ENCODE data around the gene CCDC172. TPM values are rescaled to one million over a fixed set of nuclear protein-coding genes. Genes with fewer than 3 reads are reported as not detected.
A peak's percentile ranks its signal among the peaks of the same experiment; 100 is the strongest.

CCDC172 gene
- not detected in 2 replicates for total RNA-seq (2012; rRNA removed)
- not detected in 2 replicates for polyA plus RNA-seq (2012; rRNA removed)
- polyA plus RNA-seq (2012; cell fraction: cytosol; rRNA removed), result not detected in 2 replicates
- not detected in 2 replicates for polyA plus RNA-seq (2012; cell fraction: nucleus; rRNA removed; ENCODE audit: low replicate concordance)
- not detected for Bru-seq, nascent RNA
- not detected for BruChase-seq, experiment 1, labeled RNA remaining after a 6-hour chase
- BruChase-seq, experiment 2, labeled RNA remaining after a 2-hour chase, result not detected
- long read RNA-seq, result 0 reads

DNA sequence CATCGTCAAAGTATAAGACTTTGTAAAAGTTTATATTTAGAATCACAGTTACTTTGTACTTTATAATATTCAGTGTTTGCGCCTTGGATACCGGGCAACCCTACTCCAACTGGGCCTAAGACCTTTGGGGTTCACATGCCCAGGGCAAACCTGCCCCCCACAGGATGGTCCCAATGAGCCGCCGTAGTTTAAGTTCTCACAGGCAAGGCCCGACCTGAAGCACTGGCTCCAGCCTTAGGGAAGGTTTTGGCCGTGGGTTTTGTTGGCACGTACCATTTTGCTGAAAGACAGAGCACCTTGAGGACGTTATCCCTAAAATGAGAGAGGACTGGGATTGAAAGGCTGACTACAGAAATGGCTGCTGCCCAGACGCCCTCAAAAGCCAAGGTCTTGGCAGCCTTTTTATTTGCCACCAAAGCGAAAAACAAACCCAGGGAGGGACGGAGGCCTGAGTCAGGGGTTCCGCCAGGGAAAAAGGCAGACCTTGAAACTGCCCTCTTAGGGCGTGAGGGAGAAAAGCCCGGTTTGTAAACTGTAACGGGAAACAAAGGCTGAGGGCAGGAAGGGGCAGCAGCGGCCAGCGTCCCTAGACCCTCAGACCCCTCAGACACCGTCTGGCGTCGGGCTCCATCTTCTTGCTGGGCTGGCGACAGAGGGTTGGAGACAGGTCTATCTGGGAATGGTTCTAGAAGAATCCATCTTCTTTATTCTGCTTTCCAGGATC lies at the start of gene CCDC172:
TSS of gene CCDC172 (plus strand) at position 222 of the 724 bp plus-strand sequence. CDS start 564 bp downstream, outside the sequence.
- no peak within 1 kb of the TSS for H4K8ac ChIP-seq (ENCODE audit: low read depth in 2 of 2, low read length in 2 of 2)
- no peaks in the 10 kb centered on the region for H3K9me3 ChIP-seq (ENCODE audit: control insufficient read depth, insufficient read depth, low read length)
- H4K5ac ChIP-seq (ENCODE audit: low read depth, low read length), result no peak within 1 kb of the TSS
- no peak for DNase-seq
- dilution Hi-C loops (cut with HindIII; ENCODE audit: low sequenced_read_pairs, unreplicated experiment) (no loop called here), in situ Hi-C loops (cut with MboI; ENCODE audit: low sequenced_read_pairs) (no loop called here), intact Hi-C loops (cut with micrococcal nuclease) (no loop called here)
- no peak within 1 kb of the TSS for H2BK20ac ChIP-seq (ENCODE audit: low read depth, low read length)
- H3K27ac ChIP-seq (ENCODE audit: insufficient read depth, low read length), result no peak within 1 kb of the TSS
- BruUV-seq (replicated peaks), result no TSS peak
- no peaks in the 10 kb centered on the region for H3K9me1 ChIP-seq (ENCODE audit: insufficient read depth, low read length)
- H3K79me1 ChIP-seq (ENCODE audit: low read depth in 1 of 2, low read length in 2 of 2), result no peaks in the 10 kb centered on the region
- H2AK5ac ChIP-seq (ENCODE audit: low read depth, low read length), result no peak within 1 kb of the TSS
- no peak within 1 kb of the TSS for H3K4ac ChIP-seq (ENCODE audit: low read depth, low read length)
- no peaks in the 10 kb centered on the region for H3K4me1 ChIP-seq (ENCODE audit: control insufficient read depth, insufficient read depth, low read length)
- no peak for ATAC-seq (ENCODE audit: low read depth)
- H2AK9ac ChIP-seq (replicated peaks; ENCODE audit: low read depth, low read length, poor library complexity), result no peak within 1 kb of the TSS
- no peak within 1 kb of the TSS for H3K4me3 ChIP-seq (ENCODE audit: insufficient read depth, low read depth, low read length)
- H3K56ac ChIP-seq (ENCODE audit: extremely low read depth, insufficient read depth, low read length), result no peak within 1 kb of the TSS
- H3K9ac ChIP-seq (ENCODE audit: low read depth, low read length), result no peak within 1 kb of the TSS
- WGBS, 2 experiments (ENCODE audit: extremely low coverage in 2 of 2, insufficient read length in 1 of 2), result 63% methylated on average over 9 of the region's 22 CpGs; no CpG with 5 or more reads in 1 of the 2 experiments
- H2BK5ac ChIP-seq (ENCODE audit: low read depth, low read length, poor library complexity, severe bottlenecking), result no peak within 1 kb of the TSS
- H3K23ac ChIP-seq (ENCODE audit: low read depth, low read length), result no peak within 1 kb of the TSS
- H3K4me2 ChIP-seq (ENCODE audit: low read depth, low read length), result no peak within 1 kb of the TSS
- H4K20me1 ChIP-seq (ENCODE audit: insufficient read depth, low read length), result no peaks in the 10 kb centered on the region
- no peaks in the 10 kb centered on the region for H3K36me3 ChIP-seq (ENCODE audit: control insufficient read depth, insufficient read depth, low read length)
- POLR2A ChIA-PET (ENCODE audit: unreplicated experiment), result no interaction called here
- peak within 1 kb of the TSS; percentile 29 for H2AFZ ChIP-seq (replicated peaks; ENCODE audit: low read length, poor library complexity)
- H3K27me3 ChIP-seq (ENCODE audit: control insufficient read depth, insufficient read depth, low read length), result no peaks in the 10 kb centered on the region
- H2BK120ac ChIP-seq (ENCODE audit: low read depth, low read length), result no peak within 1 kb of the TSS
- H3K18ac ChIP-seq (ENCODE audit: low read depth, low read length), result no peak within 1 kb of the TSS
- CTCF ChIA-PET, result no interaction called here
- no peak within 1 kb of the TSS for H2BK15ac ChIP-seq (ENCODE audit: low read depth, low read length)
- no peak within 1 kb of the TSS for H4K91ac ChIP-seq (ENCODE audit: insufficient read depth, low read depth, low read length)
- H3K14ac ChIP-seq (replicated peaks; ENCODE audit: low read depth, low read length), result no peak within 1 kb of the TSS
- TF ChIP-seq MAZ (IDR thresholded peaks at IDR 0.05; ENCODE audit: borderline replicate concordance, low read depth, low read length) (no peak), SMC3 (IDR thresholded peaks at IDR 0.05; ENCODE audit: low read depth, low read length) (no peak), RFX5 (IDR thresholded peaks at IDR 0.05; ENCODE audit: low read depth, low read length) (no peak), RAD21 (IDR thresholded peaks at IDR 0.05; ENCODE audit: low read length) (no peak), NFE2L2 (IDR thresholded peaks at IDR 0.05; ENCODE audit: low read depth, low read length) (no peak), MXI1 (IDR thresholded peaks at IDR 0.05; ENCODE audit: borderline replicate concordance, low read depth, low read length) (no peak), FOS (IDR thresholded peaks at IDR 0.05; ENCODE audit: low read depth, low read length) (no peak), CHD1 (IDR thresholded peaks at IDR 0.05; ENCODE audit: low read depth, low read length) (no peak), RCOR1 (IDR thresholded peaks at IDR 0.05; ENCODE audit: insufficient replicate concordance, low read length) (no peak), POLR2A (IDR thresholded peaks at IDR 0.05; ENCODE audit: low read depth, low read length) (no peak), BHLHE40 (IDR thresholded peaks at IDR 0.05; ENCODE audit: low read depth, low read length) (no peak), CEBPB (IDR thresholded peaks at IDR 0.05; ENCODE audit: low read depth, low read length) (no peak), MAFK (IDR thresholded peaks at IDR 0.05; ENCODE audit: low read depth, low read length) (no peak)
- TF ChIP-seq, protein P1, sequence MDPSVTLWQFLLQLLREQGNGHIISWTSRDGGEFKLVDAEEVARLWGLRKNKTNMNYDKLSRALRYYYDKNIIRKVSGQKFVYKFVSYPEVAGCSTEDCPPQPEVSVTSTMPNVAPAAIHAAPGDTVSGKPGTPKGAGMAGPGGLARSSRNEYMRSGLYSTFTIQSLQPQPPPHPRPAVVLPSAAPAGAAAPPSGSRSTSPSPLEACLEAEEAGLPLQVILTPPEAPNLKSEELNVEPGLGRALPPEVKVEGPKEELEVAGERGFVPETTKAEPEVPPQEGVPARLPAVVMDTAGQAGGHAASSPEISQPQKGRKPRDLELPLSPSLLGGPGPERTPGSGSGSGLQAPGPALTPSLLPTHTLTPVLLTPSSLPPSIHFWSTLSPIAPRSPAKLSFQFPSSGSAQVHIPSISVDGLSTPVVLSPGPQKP (IDR thresholded peaks at IDR 0.05; ENCODE audit: borderline replicate concordance, low read depth, low read length), result no peak
- TF ChIP-seq, protein P2, sequence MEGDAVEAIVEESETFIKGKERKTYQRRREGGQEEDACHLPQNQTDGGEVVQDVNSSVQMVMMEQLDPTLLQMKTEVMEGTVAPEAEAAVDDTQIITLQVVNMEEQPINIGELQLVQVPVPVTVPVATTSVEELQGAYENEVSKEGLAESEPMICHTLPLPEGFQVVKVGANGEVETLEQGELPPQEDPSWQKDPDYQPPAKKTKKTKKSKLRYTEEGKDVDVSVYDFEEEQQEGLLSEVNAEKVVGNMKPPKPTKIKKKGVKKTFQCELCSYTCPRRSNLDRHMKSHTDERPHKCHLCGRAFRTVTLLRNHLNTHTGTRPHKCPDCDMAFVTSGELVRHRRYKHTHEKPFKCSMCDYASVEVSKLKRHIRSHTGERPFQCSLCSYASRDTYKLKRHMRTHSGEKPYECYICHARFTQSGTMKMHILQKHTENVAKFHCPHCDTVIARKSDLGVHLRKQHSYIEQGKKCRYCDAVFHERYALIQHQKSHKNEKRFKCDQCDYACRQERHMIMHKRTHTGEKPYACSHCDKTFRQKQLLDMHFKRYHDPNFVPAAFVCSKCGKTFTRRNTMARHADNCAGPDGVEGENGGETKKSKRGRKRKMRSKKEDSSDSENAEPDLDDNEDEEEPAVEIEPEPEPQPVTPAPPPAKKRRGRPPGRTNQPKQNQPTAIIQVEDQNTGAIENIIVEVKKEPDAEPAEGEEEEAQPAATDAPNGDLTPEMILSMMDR (conservative IDR thresholded peaks at IDR 0.05; ENCODE audit: low read depth, low read length), result no peak

All from IMR-90 (cell line).